MCF 10A (cell line): Measurements from ENCODE around the gene CELF4. TPM values are rescaled to one million over a fixed set of nuclear protein-coding genes. Genes with fewer than 3 reads are reported as not detected.
A peak's percentile ranks its signal among the peaks of the same experiment; 100 is the strongest.

Source experiments
- BruUV-seq: library from RNA; stranded (reverse); fragments of 400-500 nt; replicated peaks from 2 replicates; lab custom pipeline; 2021; lab: Mats Ljungman, UMichigan
- CTCF ChIA-PET: fragments of 300-600 bp; sonication (Branson Sonifier 250); formaldehyde crosslinking; extraction: SDS; loops from one replicate; lab custom pipeline; 2021; ENCODE audit warnings: antibody characterized with exemption, inconsistent platforms; lab: Yijun Ruan, JAX
- POLR2A ChIA-PET: fragments of 300-600, 350-650 bp; sonication (Branson Sonifier 250); formaldehyde crosslinking; extraction: SDS; loops from one replicate; lab custom pipeline; 2020; ENCODE audit warnings: antibody characterized with exemption, inconsistent platforms; lab: Yijun Ruan, JAX
- DNase-seq: peaks from one replicate; pipeline ENCODE4 v3.0.0-alpha.2; 2018; ENCODE audit not compliant: unreplicated experiment
- H3K27ac Mint-ChIP-seq: one replicate; pipeline ENCODE4 v1.8.0; 2022; ENCODE audit warnings: mild to moderate bottlenecking, low read depth, mixed read lengths; ENCODE audit not compliant: unreplicated experiment
- H3K27me3 Mint-ChIP-seq: one replicate; pipeline ENCODE4 v1.8.0; 2022; ENCODE audit warnings: mixed read lengths; ENCODE audit not compliant: insufficient read depth, unreplicated experiment
- H3K36me3 Mint-ChIP-seq: one replicate; pipeline ENCODE4 v1.8.0; 2022; ENCODE audit warnings: mild to moderate bottlenecking, moderate library complexity, mixed read lengths; ENCODE audit not compliant: insufficient read depth, unreplicated experiment
- H3K4me1 Mint-ChIP-seq: one replicate; pipeline ENCODE4 v1.8.0; 2022; ENCODE audit warnings: mixed read lengths; ENCODE audit not compliant: insufficient read depth, unreplicated experiment
- H3K4me3 Mint-ChIP-seq: one replicate; pipeline ENCODE4 v1.8.0; 2022; ENCODE audit warnings: mild to moderate bottlenecking, moderate library complexity, mixed read lengths; ENCODE audit not compliant: unreplicated experiment
- H3K9me3 Mint-ChIP-seq: one replicate; pipeline ENCODE4 v1.8.0; 2022; ENCODE audit warnings: mixed read lengths; ENCODE audit not compliant: unreplicated experiment
- intact Hi-C: fragments of 100-400 bp; cut with micrococcal nuclease; formaldehyde crosslinking; loops from 2 replicates; pipeline ENCODE4 v1.14.1; 2022
- total RNA-seq: library from RNA; stranded (reverse); gene quantifications from 2 replicates; pipeline ENCODE4 v1.2.3, GENCODE V29; 2022
- TF ChIP-seq, protein P1 (sequence below): fragments of 200-600 bp; IDR thresholded peaks from one replicate; pipeline ENCODE4 v1.8.0; 2022; ENCODE audit warnings: antibody characterized with exemption, mild to moderate bottlenecking; ENCODE audit not compliant: unreplicated experiment

Gene CELF4
- total RNA-seq, 1 experiment from 2014 or later, result not detected

GRCh38 chr18:37403100-37403781 lies 162.4 kb downstream of the CELF4 start:
- ChIA-PET POLR2A (no interaction called here), CTCF (interaction anchor here (0.6 kb wide), 1 partner anchor 136 kb away, joined by 3 read pairs; no protein-coding TSS in a partner anchor)
- Mint-ChIP-seq H3K4me3 (no peak overlapping the region), H3K27ac (no peak overlapping the region), H3K4me1 (peaks cover 9% of the 10 kb centered on the region), H3K36me3 (no peaks in the 10 kb centered on the region), H3K9me3 (no peaks in the 10 kb centered on the region), H3K27me3 (no peaks in the 10 kb centered on the region)
- intact Hi-C loops, result no loop called here
- no TSS peak for BruUV-seq
- peak; percentile 70 for DNase-seq
- TF ChIP-seq, protein P1, sequence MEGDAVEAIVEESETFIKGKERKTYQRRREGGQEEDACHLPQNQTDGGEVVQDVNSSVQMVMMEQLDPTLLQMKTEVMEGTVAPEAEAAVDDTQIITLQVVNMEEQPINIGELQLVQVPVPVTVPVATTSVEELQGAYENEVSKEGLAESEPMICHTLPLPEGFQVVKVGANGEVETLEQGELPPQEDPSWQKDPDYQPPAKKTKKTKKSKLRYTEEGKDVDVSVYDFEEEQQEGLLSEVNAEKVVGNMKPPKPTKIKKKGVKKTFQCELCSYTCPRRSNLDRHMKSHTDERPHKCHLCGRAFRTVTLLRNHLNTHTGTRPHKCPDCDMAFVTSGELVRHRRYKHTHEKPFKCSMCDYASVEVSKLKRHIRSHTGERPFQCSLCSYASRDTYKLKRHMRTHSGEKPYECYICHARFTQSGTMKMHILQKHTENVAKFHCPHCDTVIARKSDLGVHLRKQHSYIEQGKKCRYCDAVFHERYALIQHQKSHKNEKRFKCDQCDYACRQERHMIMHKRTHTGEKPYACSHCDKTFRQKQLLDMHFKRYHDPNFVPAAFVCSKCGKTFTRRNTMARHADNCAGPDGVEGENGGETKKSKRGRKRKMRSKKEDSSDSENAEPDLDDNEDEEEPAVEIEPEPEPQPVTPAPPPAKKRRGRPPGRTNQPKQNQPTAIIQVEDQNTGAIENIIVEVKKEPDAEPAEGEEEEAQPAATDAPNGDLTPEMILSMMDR, result no peak

DNA sequence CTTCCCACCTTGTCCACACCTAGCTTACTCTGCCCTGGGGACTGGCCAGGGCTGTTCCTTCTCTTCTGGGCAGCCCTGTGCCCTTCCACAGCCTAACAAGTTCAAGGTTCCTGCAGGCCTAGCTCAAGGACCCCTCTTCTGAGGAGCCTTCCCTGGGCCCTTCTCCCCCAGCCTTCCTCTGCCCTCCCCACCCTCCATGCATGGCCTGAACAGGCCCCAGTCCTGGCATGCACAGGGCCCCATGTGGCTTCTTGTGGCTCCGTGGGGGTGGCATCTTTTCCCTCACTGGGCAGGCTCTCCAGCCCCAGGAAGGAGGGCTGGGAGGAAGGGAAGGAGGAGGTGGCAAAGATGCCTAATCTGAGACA lies 162.9 kb downstream of the CELF4 start:
- TF ChIP-seq, protein P1, result no peak
- no peaks in the 10 kb centered on the region for H3K27me3 Mint-ChIP-seq
- ChIA-PET POLR2A (no interaction called here), CTCF (interaction anchor here (0.7 kb wide), 1 partner anchor 186 kb away, joined by 3 read pairs; no protein-coding TSS in a partner anchor)
- no peak overlapping the region for H3K4me3 Mint-ChIP-seq
- peaks cover 9% of the 10 kb centered on the region for H3K4me1 Mint-ChIP-seq
- no peaks in the 10 kb centered on the region for H3K9me3 Mint-ChIP-seq
- intact Hi-C loops, result no loop called here
- BruUV-seq, result no TSS peak
- DNase-seq, result no peak
- no peak overlapping the region for H3K27ac Mint-ChIP-seq
- H3K36me3 Mint-ChIP-seq, result no peaks in the 10 kb centered on the region

- TF ChIP-seq, protein P1, result no peak
- CTCF ChIA-PET, result no interaction called here
- DNase-seq, result no peak
- Mint-ChIP-seq H3K36me3 (no peaks in the 10 kb centered on the region), H3K27me3 (no peaks in the 10 kb centered on the region), H3K4me1 (peaks cover 9% of the 10 kb centered on the region), H3K27ac (no peak overlapping the region), H3K4me3 (no peak overlapping the region), H3K9me3 (no peaks in the 10 kb centered on the region)
- intact Hi-C loops, result no loop called here
- BruUV-seq, result no TSS peak
- POLR2A ChIA-PET, result no interaction called here
Observed at GRCh38 chr18:37400802-37401201, 164.8 kb downstream of the CELF4 start.

DNA sequence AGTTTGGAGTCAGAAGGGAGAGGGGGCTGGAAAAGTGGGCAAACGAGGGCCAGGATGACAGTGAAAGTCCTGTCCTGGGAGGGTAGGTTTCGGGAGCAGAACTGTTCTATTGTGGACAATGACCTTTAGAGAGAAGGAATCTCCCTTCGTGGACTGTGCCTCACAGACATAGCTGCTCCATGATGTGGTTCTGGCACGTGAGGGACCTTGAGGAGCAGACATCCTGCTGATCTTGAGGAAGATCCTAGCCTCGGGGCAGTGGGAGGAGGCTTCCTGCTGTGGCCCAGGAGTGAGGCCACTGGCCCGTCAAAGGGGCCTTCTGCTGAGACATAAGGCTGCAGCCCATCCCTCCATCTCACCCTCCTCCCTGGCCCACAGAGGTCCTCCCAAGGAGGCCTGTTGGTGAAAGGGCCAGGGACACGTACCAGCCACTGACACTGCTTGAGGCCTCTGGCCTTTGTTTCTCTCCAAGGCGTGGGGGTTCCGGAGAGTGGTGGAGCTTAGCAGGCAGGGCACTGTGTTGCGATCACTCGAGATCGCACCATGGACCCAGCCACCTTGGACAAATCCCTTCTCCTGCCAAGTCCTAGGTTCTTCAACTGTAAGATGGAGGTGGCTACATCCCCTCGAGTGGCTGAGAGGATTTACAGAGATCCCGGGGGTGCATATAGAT lies 167.2 kb downstream of the CELF4 start:
- Mint-ChIP-seq H3K4me1 (peaks cover 13% of the 10 kb centered on the region), H3K27ac (no peak overlapping the region), H3K4me3 (no peak overlapping the region), H3K9me3 (no peaks in the 10 kb centered on the region), H3K36me3 (no peaks in the 10 kb centered on the region), H3K27me3 (peaks cover 11% of the 10 kb centered on the region)
- BruUV-seq, result no TSS peak
- TF ChIP-seq, protein P1, result no peak
- ChIA-PET POLR2A (no interaction called here), CTCF (interaction anchor here (0.8 kb wide), 1 partner anchor 11 kb away, joined by 8 read pairs; no protein-coding TSS in a partner anchor)
- no peak for DNase-seq
- intact Hi-C loops, result no loop called here
